8988T (cell line): ENCODE data around the gene STK36.

Experiments used
- DNase-seq: peaks from one replicate; pipeline ENCODE4 v3.0.0; 2011

The STK36 gene, protein sequence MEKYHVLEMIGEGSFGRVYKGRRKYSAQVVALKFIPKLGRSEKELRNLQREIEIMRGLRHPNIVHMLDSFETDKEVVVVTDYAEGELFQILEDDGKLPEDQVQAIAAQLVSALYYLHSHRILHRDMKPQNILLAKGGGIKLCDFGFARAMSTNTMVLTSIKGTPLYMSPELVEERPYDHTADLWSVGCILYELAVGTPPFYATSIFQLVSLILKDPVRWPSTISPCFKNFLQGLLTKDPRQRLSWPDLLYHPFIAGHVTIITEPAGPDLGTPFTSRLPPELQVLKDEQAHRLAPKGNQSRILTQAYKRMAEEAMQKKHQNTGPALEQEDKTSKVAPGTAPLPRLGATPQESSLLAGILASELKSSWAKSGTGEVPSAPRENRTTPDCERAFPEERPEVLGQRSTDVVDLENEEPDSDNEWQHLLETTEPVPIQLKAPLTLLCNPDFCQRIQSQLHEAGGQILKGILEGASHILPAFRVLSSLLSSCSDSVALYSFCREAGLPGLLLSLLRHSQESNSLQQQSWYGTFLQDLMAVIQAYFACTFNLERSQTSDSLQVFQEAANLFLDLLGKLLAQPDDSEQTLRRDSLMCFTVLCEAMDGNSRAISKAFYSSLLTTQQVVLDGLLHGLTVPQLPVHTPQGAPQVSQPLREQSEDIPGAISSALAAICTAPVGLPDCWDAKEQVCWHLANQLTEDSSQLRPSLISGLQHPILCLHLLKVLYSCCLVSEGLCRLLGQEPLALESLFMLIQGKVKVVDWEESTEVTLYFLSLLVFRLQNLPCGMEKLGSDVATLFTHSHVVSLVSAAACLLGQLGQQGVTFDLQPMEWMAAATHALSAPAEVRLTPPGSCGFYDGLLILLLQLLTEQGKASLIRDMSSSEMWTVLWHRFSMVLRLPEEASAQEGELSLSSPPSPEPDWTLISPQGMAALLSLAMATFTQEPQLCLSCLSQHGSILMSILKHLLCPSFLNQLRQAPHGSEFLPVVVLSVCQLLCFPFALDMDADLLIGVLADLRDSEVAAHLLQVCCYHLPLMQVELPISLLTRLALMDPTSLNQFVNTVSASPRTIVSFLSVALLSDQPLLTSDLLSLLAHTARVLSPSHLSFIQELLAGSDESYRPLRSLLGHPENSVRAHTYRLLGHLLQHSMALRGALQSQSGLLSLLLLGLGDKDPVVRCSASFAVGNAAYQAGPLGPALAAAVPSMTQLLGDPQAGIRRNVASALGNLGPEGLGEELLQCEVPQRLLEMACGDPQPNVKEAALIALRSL (N-terminal part only)

DNA sequence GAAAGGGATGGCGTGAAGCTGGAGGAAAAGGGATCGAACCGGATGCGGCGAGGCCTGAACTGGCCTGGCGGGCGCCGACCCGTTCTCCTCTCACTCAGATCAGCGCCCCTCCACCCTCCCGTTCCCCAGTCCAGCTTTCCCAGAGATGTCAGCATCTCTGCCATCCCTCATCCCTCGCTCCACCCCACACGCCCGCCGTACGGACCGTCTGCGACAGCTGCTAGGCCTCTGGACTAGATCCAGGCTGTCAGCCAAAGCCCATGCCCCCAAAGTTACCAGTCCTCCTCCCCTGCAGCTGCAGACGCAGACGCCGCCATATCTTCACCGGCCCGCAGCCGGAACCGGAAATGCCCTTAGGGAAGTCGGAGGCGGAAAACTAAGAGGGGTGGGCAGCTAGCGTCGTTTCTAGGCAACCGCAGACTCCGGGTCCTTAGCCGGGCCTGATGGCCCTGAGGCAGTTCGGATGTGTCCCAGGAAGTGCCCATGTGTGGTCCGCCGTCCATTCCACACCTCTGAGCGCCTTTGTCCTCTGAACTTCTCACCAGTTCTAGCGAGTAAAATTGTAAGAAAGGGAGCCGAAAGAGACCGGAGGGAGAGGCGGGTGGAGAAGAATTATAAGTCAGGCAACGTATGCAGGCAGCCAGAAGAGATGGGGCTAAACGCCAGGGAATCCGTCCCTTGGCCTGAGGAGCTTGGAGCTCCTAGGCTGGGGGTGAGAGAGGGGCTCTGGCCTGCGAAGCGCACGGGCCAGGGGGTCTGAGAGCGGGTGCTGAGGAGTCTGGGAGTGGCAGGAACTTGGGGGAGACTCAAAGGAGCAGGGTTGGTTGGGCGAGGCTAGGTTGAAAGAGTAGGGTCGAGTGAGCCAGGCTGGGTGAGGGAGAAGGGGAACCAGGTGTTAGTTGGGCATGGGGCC is at the start of gene STK36, which contains the start of gene RNF25:
Gene STK36 (plus strand): TSS at position 433 of the 913 bp plus-strand sequence. CDS start 744 bp downstream, outside the sequence.
Gene RNF25 (minus strand): TSS at position 349 of the 913 bp plus-strand sequence. CDS start 32 bp downstream, at position 317.
- peak; percentile 81 for DNase-seq

DNA sequence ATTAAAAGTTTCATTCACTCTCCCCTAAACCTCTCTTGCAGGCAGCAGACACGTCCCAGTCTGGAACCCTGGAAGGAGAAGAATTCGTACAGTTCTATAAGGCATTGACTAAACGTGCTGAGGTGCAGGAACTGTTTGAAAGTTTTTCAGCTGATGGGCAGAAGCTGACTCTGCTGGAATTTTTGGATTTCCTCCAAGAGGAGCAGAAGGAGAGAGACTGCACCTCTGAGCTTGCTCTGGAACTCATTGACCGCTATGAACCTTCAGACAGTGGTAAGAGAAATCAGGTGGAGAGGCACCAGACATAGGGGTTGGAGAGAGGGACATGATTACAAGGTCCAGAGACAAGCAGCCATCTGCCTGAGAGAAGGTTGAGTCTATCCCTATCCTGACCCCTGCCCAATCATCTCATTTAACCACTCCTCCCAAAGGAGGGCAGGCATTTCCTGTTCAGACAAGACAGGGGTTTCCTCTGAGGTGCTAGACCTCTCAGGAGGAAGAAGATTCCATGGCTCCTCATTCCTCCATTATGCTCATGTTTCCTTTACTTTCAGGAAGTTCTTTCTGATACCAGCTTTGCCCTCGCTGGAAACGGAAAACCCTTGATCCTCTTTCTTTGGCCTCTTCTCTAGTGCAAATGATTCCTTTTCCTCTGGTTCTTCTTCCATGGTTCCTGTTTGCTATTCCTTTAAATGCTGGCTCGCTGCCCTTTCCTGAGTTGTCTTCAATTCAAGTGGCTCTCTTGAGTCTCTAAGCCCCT is 49.1 kb upstream of the STK36 start:
- DNase-seq: no peak

DNA sequence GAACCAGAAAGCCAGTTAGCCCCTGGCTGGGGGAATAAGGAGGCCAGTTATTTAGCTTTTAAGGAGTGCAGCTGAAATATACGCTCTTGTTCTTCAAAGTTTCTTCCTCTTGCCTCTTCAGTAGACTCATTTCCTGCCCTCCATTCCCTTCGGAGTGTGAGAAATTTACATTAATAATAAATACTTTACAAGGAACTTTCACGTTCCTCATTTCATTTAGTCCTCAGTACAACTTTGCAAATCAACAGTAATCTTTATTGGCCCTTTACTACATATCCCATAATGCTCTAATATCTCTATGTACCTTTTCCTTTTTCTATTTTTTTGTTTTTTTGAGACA is 48.5 kb upstream of the STK36 start:
- no peak for DNase-seq

DNA sequence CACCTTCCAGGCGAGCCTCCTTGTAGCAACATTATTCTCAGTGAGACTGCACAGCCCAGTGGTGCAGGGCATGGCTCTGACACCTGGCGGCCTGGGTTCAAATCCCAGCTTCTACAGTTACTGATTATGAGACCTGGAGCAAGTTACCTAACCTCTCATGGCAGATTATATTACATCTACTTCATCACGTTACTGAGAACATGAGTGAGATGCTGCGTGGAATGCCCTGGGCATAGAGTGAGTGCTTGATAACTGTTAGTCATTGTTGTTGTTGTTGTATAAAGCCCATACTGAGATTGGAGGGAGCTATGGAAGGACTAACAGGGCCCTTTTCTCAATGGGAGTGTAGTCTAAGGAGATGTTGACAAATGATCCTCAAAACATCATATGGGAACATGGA is 45.5 kb upstream of the STK36 start:
- DNase-seq: no peak

DNA sequence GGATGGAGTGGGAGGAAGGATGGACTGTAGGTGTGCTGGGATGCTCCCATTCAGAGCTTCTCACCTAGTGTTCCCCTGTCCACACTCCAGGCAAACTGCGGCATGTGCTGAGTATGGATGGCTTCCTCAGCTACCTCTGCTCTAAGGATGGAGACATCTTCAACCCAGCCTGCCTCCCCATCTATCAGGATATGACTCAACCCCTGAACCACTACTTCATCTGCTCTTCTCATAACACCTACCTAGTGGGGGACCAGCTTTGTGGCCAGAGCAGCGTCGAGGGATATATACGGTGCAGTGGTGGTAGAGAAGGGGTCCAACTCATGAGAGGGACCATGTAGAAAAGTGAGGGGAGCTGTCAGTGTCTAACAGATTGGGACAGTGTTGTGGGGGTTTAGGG is 43.9 kb upstream of the STK36 start:
- no peak for DNase-seq

DNA sequence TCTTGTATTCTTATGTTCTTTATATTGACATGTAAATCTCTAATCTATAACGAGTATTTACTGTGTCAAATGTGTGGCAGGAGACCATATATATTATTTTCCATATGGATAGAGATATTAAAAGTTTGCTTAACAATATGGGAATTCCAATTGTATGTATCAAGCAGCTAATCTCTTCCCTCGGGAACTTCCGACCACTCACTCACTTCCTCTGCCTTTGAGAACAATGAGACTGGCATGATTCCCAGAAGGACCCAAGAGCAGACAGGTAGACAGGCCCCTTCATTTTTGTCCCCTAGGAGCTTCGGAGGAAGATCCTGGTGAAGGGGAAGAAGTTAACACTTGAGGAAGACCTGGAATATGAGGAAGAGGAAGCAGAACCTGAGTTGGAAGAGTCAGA is 40.0 kb upstream of the STK36 start:
- DNase-seq: peak; percentile 61

DNA sequence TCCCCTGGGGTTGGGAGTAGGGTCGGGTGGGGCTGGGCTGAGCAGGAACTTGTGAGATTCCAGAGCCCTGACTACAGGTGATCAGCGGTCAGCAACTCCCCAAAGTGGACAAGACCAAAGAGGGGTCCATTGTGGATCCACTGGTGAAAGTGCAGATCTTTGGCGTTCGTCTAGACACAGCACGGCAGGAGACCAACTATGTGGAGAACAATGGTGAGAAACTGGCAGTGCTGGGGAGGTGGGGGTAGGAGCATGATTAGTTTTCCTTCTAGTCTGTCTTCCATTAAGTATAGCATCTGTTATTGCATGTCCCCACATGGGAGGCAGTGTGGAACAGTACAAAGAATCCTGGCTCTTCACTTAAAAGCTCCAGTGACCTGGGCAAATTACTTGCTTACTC is 36.2 kb upstream of the STK36 start:
- no peak for DNase-seq

DNA sequence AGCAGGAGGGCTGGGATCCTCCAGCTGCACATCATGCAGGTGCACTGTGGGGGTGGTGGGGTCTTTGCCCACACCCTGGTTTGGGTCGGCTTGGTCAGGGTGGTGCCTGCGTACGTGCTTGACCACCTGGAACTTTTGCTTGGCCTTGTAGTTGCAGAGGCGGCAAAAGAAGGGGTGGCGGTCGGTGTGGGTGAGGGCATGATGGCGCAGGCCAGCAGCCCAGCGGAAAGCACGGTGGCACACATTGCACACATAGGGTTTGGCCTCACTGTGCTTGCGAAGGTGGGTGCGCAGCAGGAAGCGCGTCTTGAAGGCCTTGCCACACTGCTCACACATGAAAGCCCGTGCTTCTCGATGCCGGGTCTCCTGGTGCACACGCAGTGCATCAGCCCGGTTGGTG is 33.5 kb upstream of the STK36 start:
- DNase-seq: no peak

DNA sequence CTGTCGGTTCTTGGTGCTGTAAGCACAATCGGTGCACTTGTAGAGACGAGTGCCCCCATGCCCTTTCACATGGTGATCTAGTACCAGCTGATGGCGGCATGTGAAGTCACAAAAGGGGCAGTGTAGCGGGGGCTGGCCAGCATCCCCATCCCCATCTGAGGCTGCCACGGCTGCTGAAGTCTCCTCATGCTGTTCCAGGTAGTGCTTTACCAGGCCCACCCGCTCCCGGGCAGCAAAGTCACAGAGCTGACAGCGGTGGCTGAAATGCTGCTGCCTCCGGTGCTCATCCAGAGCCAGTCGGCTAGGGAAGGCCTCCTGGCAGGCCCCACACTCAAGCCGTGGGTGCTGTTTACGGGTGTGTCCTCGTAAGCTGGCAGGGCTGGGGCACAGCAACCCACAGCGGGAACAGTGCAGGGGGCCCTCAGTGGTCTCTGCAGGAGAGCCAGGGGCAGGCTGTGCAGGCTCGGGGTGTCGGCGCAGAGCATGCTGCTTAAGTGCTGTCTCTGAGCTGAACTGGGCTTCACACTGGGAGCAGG is 29.7 kb upstream of the STK36 start:
- no peak for DNase-seq

DNA sequence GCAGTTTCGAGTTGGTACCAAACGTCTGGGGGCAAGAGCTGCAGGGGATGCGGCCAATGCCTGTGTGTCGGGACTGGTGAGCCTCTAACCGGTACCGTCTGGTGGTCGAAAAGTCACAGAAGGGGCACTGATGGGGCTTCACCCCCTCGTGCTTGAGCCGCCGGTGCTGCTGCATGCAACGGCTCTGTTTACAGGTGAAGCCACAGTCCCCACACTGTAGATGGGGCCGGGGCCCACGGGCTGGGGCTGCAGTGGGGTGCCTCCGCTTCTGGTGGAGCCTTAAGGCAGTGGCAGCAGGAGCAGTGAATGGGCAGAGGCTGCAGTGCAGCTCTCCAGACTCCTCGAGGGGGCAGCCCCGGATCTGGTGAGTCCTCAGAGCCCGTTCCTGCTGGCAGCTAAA is 29.1 kb upstream of the STK36 start:
- DNase-seq: no peak

DNA sequence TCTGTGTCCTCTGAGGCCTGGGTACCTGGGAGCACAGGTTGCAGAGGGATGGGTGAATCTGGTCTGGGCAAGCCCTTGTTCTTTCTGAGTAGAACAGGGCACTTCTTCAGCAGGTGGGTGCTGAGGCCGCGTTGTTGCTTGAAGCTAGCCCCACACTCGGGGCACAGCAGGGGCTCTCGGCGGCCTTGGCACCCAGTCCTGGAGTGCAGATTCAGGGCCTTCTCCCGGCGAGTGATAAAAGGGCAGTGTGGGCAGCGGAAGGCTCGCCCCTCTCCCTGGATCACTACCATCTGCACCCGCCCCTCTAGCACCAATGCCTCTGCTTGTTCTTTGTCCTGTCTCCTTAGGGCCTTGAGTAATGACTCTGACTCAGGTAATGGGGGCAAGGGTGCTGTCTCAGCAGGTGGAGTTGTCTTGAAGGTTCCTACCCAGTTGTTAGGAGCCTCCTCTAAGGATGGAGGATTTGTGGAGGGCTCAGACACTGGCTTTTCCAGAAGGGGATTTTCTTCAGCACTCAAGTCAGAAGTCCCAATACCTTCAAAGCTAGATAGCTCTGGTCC is 28.1 kb upstream of the STK36 start:
- DNase-seq: no peak

DNA sequence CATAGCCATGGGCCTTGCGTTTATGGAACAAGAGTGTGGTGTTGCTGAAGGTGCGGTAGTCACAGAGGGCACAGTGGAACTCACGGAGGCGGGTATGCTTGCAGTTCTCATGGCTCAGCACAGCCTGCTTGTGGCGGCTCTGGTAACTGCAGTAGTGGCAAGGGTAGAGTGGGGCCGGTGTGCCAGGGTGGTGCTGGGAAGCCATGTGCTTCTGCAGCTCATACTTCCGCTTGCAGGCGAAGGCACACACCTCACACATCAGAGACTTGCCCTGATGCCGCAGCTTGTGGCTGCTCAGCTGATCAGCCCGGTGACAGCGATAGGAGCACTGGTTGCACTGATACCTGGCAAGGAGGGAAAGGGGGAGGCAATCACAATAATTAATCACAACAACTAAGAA is 27.2 kb upstream of the STK36 start:
- DNase-seq: no peak

DNA sequence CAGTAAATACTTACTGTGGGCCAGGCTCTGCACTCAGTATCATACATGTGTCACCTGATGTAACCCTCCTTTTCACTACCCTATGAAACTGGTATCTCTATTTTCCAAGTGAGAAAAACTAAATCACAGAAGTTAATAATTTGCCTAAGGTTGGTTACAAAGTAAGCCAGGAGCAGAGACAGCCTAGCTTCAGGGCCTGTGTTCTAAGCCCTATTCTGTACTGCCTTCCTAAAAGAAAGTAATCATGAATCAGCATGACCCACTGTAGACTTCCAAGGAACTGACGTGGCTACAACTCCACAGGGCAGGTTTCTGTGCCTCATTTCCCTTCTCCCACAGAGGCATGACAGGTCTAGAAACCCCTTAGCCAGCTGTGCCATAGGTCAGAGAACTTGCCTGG is 26.8 kb upstream of the STK36 start:
- DNase-seq: no peak

DNA sequence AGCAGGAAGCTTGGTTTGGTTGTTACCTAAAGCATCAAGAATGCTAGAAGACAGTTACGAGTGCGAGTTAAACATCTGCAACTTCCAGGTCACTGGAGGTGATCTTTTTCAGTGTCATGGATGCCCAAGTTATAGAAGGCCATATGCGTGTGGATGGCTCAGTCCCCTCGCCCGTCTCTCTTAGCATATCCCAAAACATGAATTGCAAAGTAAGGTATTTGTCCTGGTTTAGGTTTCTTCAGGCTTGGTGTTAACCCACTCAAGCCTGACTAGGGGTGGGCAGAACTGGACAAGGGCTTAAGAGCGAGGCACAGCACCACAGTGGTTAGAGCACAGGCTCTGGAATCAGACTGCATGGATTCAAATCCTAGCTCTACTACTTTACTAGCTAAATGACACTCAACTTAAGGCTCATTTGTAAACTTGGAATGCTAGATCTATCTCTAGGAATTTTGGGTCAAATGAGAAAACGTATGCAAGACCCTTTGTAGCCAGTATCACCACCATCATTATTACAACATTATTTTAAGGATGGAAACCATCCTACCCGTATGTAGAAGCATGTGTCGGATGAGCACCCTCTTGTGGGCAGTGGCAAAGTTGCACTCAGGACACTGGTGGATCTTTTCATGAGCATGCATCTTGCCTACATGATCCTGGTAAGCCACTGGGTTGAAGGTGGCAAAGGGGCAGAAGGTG is 23.6 kb upstream of the STK36 start:
- DNase-seq: peak; percentile 48

DNA sequence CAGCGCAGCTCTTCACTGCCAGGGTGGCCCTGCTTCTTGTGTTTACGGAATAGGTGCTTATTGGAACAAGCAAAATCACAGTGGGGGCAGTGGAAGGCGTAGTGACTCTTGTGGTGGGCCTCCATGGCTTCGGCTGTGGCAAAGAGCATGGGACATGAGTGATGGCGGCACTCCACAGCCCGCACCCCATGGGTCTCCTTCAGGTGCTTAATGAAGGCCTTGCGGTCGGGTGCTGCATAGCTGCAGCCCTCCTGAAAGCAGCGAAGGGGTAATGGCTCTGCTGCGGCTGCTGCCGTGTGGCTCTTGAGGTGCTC is 23.1 kb upstream of the STK36 start:
- no peak for DNase-seq

DNA sequence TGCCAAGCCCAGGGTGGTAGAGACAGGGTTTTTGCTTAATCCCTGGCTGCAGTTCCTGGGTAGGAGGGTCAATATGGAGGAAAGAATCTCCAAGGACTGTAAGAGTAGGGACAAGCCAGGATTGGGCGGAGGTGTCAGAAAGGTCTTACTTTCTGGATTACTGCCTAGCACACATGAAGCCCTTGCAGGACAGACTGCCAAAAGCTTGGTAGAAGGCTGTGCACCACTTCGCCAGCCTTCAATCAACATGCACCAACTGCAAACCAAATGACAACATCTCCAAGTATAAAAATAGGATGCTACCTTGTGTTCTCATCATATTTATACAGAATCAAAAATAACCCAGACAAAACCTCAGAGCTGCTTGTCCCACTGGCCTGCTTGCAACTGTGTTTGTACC is 16.1 kb upstream of the STK36 start:
- no peak for DNase-seq

DNA sequence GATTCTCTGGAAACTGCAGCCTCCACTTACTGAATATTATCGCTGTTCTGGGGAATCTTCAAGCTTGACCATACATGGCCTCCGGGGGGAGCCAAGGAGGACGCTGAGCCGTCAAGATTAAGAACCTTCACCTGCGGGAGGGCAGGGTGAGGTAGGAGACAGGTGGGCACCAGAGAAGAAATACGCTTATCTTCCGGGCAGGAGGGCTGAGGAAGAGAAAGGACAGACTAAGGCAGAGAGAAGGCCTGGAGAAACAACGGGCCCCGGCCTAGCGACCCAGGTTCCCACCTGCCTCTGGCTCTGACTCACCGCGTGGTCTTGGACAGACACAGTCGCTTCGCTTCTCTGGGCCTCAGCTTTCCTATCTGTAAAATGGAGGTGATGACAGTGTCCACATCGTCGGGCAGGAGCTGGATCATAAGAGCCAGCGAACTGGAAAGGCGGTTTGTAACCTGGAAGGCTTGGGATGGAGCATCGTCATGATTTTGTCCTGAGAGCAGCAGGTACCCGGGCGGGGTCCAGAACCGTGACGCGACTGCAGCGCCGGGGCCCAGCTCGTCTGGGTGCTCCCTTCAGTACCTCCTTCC is 13.1 kb upstream of the STK36 start:
- peak; percentile 47 for DNase-seq

DNA sequence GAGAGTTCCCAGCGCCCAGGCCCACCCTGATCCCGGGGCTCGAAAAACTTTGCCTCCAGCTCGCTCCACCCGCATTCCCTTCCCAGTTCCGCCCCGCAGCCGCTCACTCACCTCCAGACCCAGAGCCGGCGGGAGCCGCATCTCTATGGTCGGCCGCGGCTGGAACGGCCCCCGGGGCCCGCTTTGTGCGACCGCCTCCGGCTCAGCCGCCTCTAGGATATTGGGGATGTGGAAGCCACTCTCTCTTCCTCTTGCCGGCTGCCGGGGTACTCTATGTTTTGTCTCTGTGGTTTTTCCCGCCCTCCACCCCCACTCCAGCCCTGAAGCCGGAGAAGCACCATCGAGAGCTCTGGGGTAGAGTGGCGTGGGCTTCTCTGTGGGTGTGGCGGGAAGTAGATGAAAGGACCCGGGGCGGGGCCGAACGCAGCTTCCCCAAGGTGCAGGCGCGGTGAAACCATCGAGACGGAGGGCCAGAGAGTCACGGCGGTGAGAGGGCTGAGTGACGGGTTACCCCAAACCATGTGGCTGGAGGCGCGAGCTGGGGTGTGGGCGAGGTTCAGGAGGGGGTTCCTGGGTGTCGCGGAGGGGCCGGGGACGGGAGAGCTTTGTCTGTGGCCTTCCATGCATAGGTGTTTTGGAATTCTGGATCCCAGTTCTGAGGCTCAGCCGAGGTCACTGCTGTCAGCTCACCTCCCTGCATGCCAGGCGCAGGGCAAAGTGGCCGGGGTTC is 12.5 kb upstream of the STK36 start, which contains the start of the genes BCS1L and ZNF142:
Gene BCS1L (plus strand): TSS at position 426 of the 730 bp plus-strand sequence. CDS start 1,305 bp downstream, outside the sequence.
Gene ZNF142 (minus strand): TSS at position 366 of the 730 bp plus-strand sequence. CDS start 3,194 bp downstream, outside the sequence.
- peak; percentile 80 for DNase-seq

DNA sequence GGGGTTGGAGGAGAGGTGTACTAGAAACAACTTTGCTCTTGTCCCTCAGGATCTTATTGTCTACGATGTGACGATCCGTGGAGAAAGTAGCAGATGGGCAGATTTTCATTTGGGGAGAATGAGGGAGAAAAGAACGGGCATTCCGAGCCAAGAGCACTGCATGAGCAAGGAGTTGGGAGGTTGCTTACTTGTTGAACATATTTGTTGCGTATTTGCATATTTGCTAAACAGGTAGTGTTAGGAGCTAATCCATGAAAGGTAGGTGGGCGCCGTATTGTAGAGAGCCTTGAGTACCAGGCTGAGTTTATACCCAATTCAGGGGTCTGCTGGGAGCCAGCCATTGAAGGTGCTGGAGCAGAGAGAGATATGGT is 11.9 kb upstream of the STK36 start:
- DNase-seq: no peak
